ENCODE measurements around the gene MAN2B1. TPM values are rescaled to one million over a fixed set of nuclear protein-coding genes. Genes with fewer than 3 reads are reported as not detected.
"Not testable (repeated sequence)": the region's sequence is repeated elsewhere in the genome, so short reads cannot be mapped to it uniquely, and the experiment has no call there.

Gene MAN2B1
- total RNA-seq, 1 donor from 2014 or later, result 120 TPM

DNA sequence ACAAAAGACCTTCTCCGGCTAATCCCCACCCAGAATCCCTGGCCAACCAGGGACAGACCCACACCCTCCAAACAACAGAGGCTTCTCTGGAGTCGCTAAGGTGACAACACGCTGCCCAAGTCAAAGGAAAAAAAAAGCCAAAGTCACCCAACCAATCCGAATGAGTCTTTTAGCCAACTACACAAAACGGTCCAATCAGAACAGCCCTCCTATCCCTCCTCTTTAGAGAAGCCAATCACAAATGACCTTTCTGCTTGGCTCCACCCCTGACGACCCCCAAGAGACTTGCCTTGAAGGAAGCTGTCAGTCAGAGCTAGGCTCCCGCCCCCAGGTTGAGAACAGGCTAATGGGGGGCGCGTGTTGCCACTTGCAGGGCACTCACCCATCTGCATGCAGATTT lies 36.5 kb upstream of the MAN2B1 start:
- Mint-ChIP-seq H3K4me1 (ENCODE audit: unreplicated experiment) (no peaks in the 10 kb centered on the region), H3K9me3 (ENCODE audit: unreplicated experiment) (no peaks in the 10 kb centered on the region), H3K36me3 (ENCODE audit: unreplicated experiment) (peaks cover 38% of the 10 kb centered on the region), H3K27ac (ENCODE audit: unreplicated experiment) (no peak overlapping the region), H3K4me3 (ENCODE audit: unreplicated experiment) (no peak overlapping the region), H3K27me3 (ENCODE audit: unreplicated experiment) (no peaks in the 10 kb centered on the region)
- DNase-seq (ENCODE audit: extremely low spot score, unreplicated experiment), result no peak
- TF ChIP-seq, protein P1, sequence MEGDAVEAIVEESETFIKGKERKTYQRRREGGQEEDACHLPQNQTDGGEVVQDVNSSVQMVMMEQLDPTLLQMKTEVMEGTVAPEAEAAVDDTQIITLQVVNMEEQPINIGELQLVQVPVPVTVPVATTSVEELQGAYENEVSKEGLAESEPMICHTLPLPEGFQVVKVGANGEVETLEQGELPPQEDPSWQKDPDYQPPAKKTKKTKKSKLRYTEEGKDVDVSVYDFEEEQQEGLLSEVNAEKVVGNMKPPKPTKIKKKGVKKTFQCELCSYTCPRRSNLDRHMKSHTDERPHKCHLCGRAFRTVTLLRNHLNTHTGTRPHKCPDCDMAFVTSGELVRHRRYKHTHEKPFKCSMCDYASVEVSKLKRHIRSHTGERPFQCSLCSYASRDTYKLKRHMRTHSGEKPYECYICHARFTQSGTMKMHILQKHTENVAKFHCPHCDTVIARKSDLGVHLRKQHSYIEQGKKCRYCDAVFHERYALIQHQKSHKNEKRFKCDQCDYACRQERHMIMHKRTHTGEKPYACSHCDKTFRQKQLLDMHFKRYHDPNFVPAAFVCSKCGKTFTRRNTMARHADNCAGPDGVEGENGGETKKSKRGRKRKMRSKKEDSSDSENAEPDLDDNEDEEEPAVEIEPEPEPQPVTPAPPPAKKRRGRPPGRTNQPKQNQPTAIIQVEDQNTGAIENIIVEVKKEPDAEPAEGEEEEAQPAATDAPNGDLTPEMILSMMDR (IDR thresholded peaks at IDR 0.05), result no peak

DNA sequence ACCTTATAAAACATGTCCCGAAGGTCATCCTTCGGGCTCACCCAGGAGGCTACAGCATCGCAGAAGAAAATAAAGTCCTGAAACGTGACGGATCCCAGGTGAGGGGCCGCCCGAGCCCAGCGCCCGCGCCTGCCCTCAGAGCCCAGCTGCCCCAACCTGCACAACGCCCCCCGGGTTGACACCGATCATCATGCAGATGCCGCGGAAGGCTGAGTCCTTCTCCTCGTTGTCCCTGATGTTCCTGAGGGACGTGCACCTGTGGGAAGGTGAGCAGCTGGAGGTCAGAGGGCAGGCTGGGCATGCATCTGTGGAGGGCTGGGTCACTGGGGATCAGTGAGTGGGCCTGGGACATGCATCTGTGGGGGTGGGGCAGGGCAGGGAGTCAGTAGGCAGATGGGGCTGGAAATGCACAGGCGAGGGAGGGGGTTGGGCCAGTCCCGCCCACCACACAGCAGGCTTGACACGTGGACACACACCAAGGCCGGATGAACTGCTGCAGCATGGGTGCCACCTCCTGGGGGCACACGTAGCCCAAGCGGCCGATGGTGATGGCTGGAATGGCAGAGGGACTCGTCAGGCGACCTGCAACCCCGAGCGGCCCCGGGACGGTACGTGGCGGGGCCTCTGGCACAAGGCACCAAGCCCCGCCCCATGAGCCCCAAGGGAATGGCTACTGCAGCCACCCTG lies 35.2 kb upstream of the MAN2B1 start:
- Mint-ChIP-seq H3K36me3 (ENCODE audit: unreplicated experiment) (peaks cover 38% of the 10 kb centered on the region), H3K4me3 (ENCODE audit: unreplicated experiment) (no peak overlapping the region), H3K27me3 (ENCODE audit: unreplicated experiment) (no peaks in the 10 kb centered on the region), H3K4me1 (ENCODE audit: unreplicated experiment) (peaks cover 2% of the 10 kb centered on the region), H3K9me3 (ENCODE audit: unreplicated experiment) (no peaks in the 10 kb centered on the region), H3K27ac (ENCODE audit: unreplicated experiment) (no peak overlapping the region)
- no peak for DNase-seq (ENCODE audit: extremely low spot score, unreplicated experiment)
- TF ChIP-seq, protein P1 (IDR thresholded peaks at IDR 0.05), result no peak

DNA sequence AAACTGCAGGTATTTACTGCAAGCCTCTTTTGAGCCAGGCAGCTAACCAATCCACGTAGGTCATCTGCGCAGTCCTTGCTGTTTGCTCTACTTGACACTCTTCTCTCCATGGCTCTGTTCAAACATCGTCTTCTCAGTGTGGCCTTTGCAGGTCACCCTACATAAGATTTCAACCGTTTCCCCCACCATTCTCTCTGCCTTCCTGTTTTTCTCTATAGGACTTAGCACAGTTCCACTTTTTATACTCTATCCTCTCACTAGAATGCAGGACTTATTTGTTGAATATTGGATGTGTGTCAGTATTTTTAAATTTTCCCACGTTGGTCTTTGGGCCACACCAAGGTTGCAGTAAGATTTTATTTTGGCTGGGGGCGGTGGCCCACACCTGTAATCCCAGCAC lies 31.6 kb upstream of the MAN2B1 start:
- DNase-seq (ENCODE audit: extremely low spot score, unreplicated experiment), result no peak
- TF ChIP-seq, protein P1 (IDR thresholded peaks at IDR 0.05), result no peak
- Mint-ChIP-seq H3K27me3 (ENCODE audit: unreplicated experiment) (no peaks in the 10 kb centered on the region), H3K4me3 (ENCODE audit: unreplicated experiment) (peak overlapping the region; percentile 43), H3K4me1 (ENCODE audit: unreplicated experiment) (peaks cover 5% of the 10 kb centered on the region), H3K36me3 (ENCODE audit: unreplicated experiment) (peaks cover 16% of the 10 kb centered on the region), H3K27ac (ENCODE audit: unreplicated experiment) (peak overlapping the region; percentile 11), H3K9me3 (ENCODE audit: unreplicated experiment) (no peaks in the 10 kb centered on the region)

DNA sequence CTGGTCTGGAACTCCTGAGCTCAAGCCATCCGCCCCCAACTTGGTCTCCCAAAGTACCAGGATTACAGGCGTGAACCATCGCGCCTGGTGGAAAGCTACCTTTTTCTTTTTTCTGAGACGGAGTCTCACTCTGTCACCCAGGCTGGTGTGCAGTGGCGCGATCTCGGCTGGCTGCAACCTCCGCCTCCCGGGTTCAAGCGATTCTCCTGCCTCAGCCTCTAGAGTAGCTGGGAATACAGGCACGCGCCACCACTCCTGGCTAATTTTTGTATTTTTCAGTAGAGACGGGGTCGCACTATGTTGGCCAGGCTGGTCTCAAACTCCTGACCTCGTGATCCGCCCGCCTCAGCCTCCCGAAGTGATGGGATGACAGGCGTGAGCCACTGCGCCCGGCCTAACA lies 30.9 kb upstream of the MAN2B1 start:
- H3K9me3 Mint-ChIP-seq (ENCODE audit: unreplicated experiment); H3K4me1 Mint-ChIP-seq (ENCODE audit: unreplicated experiment); H3K27me3 Mint-ChIP-seq (ENCODE audit: unreplicated experiment); DNase-seq (ENCODE audit: extremely low spot score, unreplicated experiment): not testable (repeated sequence)
- Mint-ChIP-seq H3K27ac (ENCODE audit: unreplicated experiment) (peak overlapping the region; percentile 44), H3K4me3 (ENCODE audit: unreplicated experiment) (peak overlapping the region; percentile 40), H3K36me3 (ENCODE audit: unreplicated experiment) (peaks cover 13% of the 10 kb centered on the region)

DNA sequence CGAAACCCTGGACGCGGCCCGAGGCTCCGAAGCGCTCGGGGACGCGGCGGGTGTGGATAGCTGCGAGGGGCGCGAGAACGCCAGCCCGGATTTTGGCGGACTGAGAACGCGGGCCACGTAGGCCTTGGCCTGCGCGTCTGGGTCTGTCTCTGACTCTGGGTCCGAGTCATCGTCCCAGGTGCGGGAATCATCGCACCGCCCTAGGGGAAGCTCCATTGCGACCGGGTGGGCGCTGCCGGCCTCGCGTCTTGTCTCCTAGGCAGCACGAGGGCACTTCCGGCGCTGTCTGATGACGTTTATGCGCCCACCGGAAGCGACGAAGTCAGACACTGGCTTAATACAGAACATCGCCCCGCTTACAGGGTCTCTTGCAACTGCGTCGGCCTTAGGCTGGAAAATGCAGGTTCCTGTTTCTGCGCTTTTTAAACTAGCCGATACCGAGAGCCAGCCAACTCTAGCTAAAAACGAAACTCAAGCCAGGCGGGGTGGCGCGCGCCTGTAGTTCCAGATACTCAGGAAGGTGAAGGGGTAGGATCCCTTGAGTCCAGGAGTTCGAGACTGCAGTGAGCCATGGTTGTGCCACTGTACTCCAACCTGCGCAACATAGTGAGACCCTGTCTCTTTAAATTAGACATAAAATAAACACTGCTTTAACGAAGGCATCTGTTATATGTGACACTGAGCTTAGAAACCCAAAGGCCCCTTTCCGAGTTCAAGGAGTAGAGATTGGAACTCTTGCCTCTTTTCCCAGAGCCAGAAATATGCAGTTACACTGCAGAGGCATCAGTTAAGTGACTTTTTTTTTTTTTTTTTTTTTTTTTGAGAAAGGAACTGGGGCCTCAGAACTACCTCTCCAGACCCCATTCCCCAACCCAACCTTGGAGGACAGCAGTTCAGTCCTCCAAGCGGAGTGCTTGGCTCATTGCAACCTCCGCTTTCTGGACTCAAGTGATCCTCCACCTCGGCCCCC lies 30.1 kb upstream of the MAN2B1 start, which contains the start of gene FBXW9:
TSS of gene FBXW9 (minus strand) at position 266 of the 970 bp plus-strand sequence. CDS start at position 216, 50 bp downstream.
- Mint-ChIP-seq H3K36me3 (ENCODE audit: unreplicated experiment) (peaks cover 11% of the 10 kb centered on the region), H3K27me3 (ENCODE audit: unreplicated experiment) (no peaks in the 10 kb centered on the region), H3K9me3 (ENCODE audit: unreplicated experiment) (no peaks in the 10 kb centered on the region), H3K4me1 (ENCODE audit: unreplicated experiment) (peaks cover 5% of the 10 kb centered on the region), H3K4me3 (ENCODE audit: unreplicated experiment) (peak within 1 kb of the TSS; percentile 91), H3K27ac (ENCODE audit: unreplicated experiment) (peak within 1 kb of the TSS; percentile 96)
- TF ChIP-seq, protein P1 (IDR thresholded peaks at IDR 0.05), result no peak
- peak; percentile 97 for DNase-seq (ENCODE audit: extremely low spot score, unreplicated experiment)
